ENCODE results near the gene DNAH14. TPM values are rescaled to one million over a fixed set of nuclear protein-coding genes. Genes with fewer than 3 reads are reported as not detected.

The DNAH14 gene
- total and polyA plus RNA-seq, 2 experiments from 2014 or later: 55.3 to 80.2 TPM

DNA sequence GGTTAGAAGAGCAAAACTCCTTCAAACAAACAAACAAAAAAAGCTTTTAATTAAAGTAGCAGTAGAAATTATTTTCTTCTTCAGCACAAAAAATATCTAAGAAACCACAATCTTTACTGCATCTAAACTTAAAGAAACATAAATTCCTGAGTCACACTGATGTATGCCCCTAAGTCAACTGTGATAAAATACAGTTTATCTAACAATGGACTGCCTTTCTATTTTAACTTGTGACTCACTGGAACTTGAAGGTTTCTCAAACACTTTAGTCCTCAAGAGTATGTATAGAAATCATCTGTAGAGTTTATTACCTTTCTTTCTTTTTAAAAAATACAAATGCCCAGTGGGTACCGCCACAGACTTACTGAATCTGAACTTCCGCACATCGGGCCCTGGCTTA, 412.2 kb downstream of the DNAH14 start:
- Histone ChIP-seq H3K4me1 (ENCODE audit: insufficient read depth) (no peaks in the 10 kb centered on the region), H2AFZ (no peak overlapping the region), H3K27ac (ENCODE audit: low read depth) (no peak overlapping the region), H3F3A (replicated peaks; ENCODE audit: low read depth) (no peaks in the 10 kb centered on the region), H4K20me1 (replicated peaks; ENCODE audit: insufficient read depth) (no peaks in the 10 kb centered on the region), H3K27me3 (ENCODE audit: insufficient read depth) (no peaks in the 10 kb centered on the region), H3K9me2 (ENCODE audit: insufficient read depth) (no peaks in the 10 kb centered on the region), H3K4me2 (no peak overlapping the region), H3K4me3 (no peak overlapping the region), H3K36me3 (ENCODE audit: insufficient read depth) (no peaks in the 10 kb centered on the region), H3K79me2 (replicated peaks; ENCODE audit: insufficient read depth) (no peaks in the 10 kb centered on the region)
- Mint-ChIP-seq H3K9me3 (no peaks in the 10 kb centered on the region), H3K27ac (no peak overlapping the region), H3K27me3 (ENCODE audit: insufficient read depth, low read depth, poor library complexity) (no peaks in the 10 kb centered on the region), H3K4me1 (no peaks in the 10 kb centered on the region), H3K4me3 (no peak overlapping the region), H3K36me3 (ENCODE audit: low read depth) (no peaks in the 10 kb centered on the region)
- ATAC-seq: no peak
- DNase-seq (ENCODE audit: low spot score): no peak
- TF ChIP-seq, protein P1, sequence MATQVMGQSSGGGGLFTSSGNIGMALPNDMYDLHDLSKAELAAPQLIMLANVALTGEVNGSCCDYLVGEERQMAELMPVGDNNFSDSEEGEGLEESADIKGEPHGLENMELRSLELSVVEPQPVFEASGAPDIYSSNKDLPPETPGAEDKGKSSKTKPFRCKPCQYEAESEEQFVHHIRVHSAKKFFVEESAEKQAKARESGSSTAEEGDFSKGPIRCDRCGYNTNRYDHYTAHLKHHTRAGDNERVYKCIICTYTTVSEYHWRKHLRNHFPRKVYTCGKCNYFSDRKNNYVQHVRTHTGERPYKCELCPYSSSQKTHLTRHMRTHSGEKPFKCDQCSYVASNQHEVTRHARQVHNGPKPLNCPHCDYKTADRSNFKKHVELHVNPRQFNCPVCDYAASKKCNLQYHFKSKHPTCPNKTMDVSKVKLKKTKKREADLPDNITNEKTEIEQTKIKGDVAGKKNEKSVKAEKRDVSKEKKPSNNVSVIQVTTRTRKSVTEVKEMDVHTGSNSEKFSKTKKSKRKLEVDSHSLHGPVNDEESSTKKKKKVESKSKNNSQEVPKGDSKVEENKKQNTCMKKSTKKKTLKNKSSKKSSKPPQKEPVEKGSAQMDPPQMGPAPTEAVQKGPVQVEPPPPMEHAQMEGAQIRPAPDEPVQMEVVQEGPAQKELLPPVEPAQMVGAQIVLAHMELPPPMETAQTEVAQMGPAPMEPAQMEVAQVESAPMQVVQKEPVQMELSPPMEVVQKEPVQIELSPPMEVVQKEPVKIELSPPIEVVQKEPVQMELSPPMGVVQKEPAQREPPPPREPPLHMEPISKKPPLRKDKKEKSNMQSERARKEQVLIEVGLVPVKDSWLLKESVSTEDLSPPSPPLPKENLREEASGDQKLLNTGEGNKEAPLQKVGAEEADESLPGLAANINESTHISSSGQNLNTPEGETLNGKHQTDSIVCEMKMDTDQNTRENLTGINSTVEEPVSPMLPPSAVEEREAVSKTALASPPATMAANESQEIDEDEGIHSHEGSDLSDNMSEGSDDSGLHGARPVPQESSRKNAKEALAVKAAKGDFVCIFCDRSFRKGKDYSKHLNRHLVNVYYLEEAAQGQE (IDR thresholded peaks at IDR 0.05; ENCODE audit: unreplicated experiment): no peak
- TF ChIP-seq EZH2phosphoT487 (IDR thresholded peaks at IDR 0.05; ENCODE audit: unreplicated experiment): no peak
- TF ChIP-seq STAT1 (IDR thresholded peaks at IDR 0.05; ENCODE audit: unreplicated experiment): no peak
- no peak for TF ChIP-seq POLR2AphosphoS5 (IDR thresholded peaks at IDR 0.05; ENCODE audit: low read depth)
- no peak for TF ChIP-seq ZNF331 (CRISPR knock-in tag; IDR thresholded peaks at IDR 0.05; ENCODE audit: low read depth)
- TF ChIP-seq, protein P2, sequence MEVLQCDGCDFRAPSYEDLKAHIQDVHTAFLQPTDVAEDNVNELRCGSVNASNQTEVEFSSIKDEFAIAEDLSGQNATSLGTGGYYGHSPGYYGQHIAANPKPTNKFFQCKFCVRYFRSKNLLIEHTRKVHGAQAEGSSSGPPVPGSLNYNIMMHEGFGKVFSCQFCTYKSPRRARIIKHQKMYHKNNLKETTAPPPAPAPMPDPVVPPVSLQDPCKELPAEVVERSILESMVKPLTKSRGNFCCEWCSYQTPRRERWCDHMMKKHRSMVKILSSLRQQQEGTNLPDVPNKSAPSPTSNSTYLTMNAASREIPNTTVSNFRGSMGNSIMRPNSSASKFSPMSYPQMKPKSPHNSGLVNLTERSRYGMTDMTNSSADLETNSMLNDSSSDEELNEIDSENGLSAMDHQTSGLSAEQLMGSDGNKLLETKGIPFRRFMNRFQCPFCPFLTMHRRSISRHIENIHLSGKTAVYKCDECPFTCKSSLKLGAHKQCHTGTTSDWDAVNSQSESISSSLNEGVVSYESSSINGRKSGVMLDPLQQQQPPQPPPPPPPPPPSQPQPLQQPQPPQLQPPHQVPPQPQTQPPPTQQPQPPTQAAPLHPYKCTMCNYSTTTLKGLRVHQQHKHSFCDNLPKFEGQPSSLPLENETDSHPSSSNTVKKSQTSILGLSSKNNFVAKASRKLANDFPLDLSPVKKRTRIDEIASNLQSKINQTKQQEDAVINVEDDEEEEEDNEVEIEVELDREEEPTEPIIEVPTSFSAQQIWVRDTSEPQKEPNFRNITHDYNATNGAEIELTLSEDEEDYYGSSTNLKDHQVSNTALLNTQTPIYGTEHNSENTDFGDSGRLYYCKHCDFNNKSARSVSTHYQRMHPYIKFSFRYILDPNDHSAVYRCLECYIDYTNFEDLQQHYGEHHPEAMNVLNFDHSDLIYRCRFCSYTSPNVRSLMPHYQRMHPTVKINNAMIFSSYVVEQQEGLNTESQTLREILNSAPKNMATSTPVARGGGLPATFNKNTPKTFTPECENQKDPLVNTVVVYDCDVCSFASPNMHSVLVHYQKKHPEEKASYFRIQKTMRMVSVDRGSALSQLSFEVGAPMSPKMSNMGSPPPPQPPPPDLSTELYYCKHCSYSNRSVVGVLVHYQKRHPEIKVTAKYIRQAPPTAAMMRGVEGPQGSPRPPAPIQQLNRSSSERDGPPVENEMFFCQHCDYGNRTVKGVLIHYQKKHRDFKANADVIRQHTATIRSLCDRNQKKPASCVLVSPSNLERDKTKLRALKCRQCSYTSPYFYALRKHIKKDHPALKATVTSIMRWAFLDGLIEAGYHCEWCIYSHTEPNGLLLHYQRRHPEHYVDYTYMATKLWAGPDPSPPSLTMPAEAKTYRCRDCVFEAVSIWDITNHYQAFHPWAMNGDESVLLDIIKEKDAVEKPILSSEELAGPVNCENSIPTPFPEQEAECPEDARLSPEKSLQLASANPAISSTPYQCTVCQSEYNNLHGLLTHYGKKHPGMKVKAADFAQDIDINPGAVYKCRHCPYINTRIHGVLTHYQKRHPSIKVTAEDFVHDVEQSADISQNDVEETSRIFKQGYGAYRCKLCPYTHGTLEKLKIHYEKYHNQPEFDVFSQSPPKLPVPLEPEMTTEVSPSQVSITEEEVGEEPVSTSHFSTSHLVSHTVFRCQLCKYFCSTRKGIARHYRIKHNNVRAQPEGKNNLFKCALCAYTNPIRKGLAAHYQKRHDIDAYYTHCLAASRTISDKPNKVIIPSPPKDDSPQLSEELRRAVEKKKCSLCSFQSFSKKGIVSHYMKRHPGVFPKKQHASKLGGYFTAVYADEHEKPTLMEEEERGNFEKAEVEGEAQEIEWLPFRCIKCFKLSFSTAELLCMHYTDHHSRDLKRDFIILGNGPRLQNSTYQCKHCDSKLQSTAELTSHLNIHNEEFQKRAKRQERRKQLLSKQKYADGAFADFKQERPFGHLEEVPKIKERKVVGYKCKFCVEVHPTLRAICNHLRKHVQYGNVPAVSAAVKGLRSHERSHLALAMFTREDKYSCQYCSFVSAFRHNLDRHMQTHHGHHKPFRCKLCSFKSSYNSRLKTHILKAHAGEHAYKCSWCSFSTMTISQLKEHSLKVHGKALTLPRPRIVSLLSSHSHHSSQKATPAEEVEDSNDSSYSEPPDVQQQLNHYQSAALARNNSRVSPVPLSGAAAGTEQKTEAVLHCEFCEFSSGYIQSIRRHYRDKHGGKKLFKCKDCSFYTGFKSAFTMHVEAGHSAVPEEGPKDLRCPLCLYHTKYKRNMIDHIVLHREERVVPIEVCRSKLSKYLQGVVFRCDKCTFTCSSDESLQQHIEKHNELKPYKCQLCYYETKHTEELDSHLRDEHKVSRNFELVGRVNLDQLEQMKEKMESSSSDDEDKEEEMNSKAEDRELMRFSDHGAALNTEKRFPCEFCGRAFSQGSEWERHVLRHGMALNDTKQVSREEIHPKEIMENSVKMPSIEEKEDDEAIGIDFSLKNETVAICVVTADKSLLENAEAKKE (CRISPR knock-in tag; IDR thresholded peaks at IDR 0.05): no peak
- TF ChIP-seq, protein P3, sequence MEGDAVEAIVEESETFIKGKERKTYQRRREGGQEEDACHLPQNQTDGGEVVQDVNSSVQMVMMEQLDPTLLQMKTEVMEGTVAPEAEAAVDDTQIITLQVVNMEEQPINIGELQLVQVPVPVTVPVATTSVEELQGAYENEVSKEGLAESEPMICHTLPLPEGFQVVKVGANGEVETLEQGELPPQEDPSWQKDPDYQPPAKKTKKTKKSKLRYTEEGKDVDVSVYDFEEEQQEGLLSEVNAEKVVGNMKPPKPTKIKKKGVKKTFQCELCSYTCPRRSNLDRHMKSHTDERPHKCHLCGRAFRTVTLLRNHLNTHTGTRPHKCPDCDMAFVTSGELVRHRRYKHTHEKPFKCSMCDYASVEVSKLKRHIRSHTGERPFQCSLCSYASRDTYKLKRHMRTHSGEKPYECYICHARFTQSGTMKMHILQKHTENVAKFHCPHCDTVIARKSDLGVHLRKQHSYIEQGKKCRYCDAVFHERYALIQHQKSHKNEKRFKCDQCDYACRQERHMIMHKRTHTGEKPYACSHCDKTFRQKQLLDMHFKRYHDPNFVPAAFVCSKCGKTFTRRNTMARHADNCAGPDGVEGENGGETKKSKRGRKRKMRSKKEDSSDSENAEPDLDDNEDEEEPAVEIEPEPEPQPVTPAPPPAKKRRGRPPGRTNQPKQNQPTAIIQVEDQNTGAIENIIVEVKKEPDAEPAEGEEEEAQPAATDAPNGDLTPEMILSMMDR (conservative IDR thresholded peaks at IDR 0.05; ENCODE audit: low read depth in 2 of 2): no peak
- TF ChIP-seq, protein P4, sequence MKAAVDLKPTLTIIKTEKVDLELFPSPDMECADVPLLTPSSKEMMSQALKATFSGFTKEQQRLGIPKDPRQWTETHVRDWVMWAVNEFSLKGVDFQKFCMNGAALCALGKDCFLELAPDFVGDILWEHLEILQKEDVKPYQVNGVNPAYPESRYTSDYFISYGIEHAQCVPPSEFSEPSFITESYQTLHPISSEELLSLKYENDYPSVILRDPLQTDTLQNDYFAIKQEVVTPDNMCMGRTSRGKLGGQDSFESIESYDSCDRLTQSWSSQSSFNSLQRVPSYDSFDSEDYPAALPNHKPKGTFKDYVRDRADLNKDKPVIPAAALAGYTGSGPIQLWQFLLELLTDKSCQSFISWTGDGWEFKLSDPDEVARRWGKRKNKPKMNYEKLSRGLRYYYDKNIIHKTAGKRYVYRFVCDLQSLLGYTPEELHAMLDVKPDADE (IDR thresholded peaks at IDR 0.05): no peak
- TF ChIP-seq ZNF114 (CRISPR knock-in tag; IDR thresholded peaks at IDR 0.05): no peak
- TF ChIP-seq NANOG (IDR thresholded peaks at IDR 0.05; ENCODE audit: borderline replicate concordance): no peak
- TF ChIP-seq EZH2 (IDR thresholded peaks at IDR 0.05; ENCODE audit: low read depth, unreplicated experiment): no peak
- no peak for TF ChIP-seq JUNB (IDR thresholded peaks at IDR 0.05; ENCODE audit: unreplicated experiment)
- no peak for TF ChIP-seq CREB1 (CRISPR knock-in tag; IDR thresholded peaks at IDR 0.05; ENCODE audit: low read depth)

Measured in GM23338 (cell line).